ENCODE data around the gene POU2F2. TPM values are rescaled to one million over a fixed set of nuclear protein-coding genes. Genes with fewer than 3 reads are reported as not detected.

POU2F2 gene
- total and polyA plus RNA-seq, 12 donors = 0.72 to 17.2 (median 3.1) TPM

DNA sequence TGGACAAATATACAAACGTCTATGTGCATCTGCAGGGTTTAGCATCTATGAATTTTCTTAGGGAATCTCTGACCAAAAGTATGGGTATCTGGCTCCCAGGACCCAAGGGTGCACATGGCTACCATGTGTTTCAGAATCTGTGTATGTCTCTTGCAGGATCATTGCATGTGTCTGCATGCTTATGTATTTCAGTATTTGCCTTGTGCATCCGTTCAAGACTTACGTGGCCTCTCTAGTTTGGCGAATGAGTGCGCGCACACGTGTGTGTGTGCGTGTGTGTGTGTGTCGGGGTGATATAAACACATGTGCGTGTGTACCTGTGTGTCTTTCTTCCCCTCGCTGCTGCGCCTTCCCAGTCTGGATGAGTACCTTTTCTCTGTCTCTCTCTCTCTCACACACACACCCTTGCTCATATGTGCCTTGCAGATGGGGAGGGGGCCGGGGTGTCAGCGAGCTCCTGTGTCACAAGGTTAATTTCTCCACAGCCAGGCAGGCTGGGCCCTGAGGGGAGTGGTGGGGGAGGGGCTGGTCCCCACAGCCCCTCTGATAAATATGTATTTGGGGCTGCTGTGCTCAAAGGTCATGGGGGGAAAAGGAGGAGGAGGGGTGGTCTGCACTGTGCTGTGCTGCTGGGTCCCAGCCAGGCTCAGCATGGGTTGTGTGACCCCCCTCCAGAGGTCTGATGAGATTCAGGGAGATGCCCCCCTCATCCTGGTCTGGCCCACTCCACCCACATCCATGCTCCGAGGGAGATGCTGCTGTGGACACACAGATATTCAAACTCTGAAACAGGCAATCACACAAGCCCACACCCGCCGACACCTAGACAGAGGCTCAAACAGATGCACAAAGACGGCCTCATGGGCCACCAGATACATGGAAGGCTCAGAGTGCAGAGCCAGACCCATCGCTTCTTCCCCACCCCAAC, 37.5 kb upstream of the POU2F2 start:
- Histone ChIP-seq H3K9me3 (replicated peaks in 1 of 3) (no peaks in the 10 kb centered on the region), H3K36me3 (replicated peaks in 1 of 2) (no peaks in the 10 kb centered on the region), H3K27ac (no peak overlapping the region), H3K4me3 (no peak overlapping the region), H3K4me1 (replicated peaks in 1 of 2) (no peaks in the 10 kb centered on the region), H3K27me3 (no peaks in the 10 kb centered on the region)
- no peak for DNase-seq
- TF ChIP-seq, protein P1, sequence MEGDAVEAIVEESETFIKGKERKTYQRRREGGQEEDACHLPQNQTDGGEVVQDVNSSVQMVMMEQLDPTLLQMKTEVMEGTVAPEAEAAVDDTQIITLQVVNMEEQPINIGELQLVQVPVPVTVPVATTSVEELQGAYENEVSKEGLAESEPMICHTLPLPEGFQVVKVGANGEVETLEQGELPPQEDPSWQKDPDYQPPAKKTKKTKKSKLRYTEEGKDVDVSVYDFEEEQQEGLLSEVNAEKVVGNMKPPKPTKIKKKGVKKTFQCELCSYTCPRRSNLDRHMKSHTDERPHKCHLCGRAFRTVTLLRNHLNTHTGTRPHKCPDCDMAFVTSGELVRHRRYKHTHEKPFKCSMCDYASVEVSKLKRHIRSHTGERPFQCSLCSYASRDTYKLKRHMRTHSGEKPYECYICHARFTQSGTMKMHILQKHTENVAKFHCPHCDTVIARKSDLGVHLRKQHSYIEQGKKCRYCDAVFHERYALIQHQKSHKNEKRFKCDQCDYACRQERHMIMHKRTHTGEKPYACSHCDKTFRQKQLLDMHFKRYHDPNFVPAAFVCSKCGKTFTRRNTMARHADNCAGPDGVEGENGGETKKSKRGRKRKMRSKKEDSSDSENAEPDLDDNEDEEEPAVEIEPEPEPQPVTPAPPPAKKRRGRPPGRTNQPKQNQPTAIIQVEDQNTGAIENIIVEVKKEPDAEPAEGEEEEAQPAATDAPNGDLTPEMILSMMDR (IDR thresholded peaks at IDR 0.05) = no peak
- no peak for TF ChIP-seq POLR2A (IDR thresholded peaks at IDR 0.05)
- 73 to 79% (median 75%) methylated on average over 18 to 19 of the region's 19 CpGs for WGBS, 4 donors
- intact Hi-C loops (cut with DNase I) = no loop called here

DNA sequence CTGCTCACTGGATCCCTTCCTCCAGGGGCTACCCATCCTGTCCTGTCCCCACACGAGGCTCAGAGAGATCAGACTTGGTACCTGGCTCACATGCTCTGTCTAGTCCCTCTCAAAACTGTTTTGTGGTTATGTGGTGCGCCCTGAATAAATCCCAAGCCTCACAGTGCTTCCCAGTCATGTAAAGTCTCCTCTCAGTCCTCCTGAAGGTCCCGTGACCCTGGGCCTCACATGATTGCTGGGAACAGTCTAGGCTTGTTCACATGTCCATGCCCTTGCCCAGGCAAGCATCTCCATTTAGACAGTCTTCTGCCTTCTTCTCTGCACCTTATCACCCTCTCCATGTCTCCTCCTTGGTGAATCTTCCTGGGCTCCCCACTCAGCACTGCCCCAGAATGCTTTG, 36.0 kb upstream of the POU2F2 start:
- WGBS, 4 donors = 70 to 83% (median 76%) methylated on average over 3 of the region's 3 CpGs
- no peak for DNase-seq
- Histone ChIP-seq H3K4me1 (replicated peaks in 1 of 2) (no peaks in the 10 kb centered on the region), H3K4me3 (no peak overlapping the region), H3K27ac (no peak overlapping the region), H3K36me3 (replicated peaks in 1 of 2) (no peaks in the 10 kb centered on the region), H3K9me3 (replicated peaks in 1 of 3) (no peaks in the 10 kb centered on the region), H3K27me3 (no peaks in the 10 kb centered on the region)
- intact Hi-C loops (cut with DNase I) = no loop called here
- TF ChIP-seq POLR2A (IDR thresholded peaks at IDR 0.05) = no peak
- TF ChIP-seq, protein P1 (IDR thresholded peaks at IDR 0.05) = no peak

DNA sequence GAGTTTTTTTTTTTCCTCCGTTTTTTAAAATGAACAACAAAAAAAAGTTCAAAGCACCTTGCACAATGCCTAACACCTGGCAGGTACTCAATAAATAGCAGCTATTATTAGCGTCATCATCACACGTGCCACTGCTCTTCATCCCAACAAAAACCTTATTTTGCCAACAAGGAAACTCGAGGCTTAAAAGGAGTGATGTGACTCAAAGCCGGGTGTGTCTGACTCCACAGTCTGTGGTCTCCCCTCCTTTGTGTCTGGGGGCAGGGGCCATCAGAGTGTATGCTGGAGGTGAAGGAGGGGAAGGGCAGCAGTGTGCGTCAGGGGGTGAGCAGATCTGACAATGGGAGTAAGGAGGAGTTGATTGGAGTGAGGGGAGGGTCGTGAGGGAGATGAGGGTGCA, 34.1 kb upstream of the POU2F2 start:
- Histone ChIP-seq H3K27ac (no peak overlapping the region), H3K4me3 (no peak overlapping the region), H3K27me3 (no peaks in the 10 kb centered on the region), H3K36me3 (replicated peaks in 1 of 2) (no peaks in the 10 kb centered on the region), H3K9me3 (replicated peaks in 1 of 3) (no peaks in the 10 kb centered on the region), H3K4me1 (replicated peaks in 1 of 2) (no peaks in the 10 kb centered on the region)
- DNase-seq = no peak
- TF ChIP-seq, protein P1 (IDR thresholded peaks at IDR 0.05) = no peak
- no peak for TF ChIP-seq POLR2A (IDR thresholded peaks at IDR 0.05)
- 57 to 75% (median 71%) methylated on average over 7 of the region's 7 CpGs for WGBS, 4 donors
- intact Hi-C loops (cut with DNase I) = no loop called here

DNA sequence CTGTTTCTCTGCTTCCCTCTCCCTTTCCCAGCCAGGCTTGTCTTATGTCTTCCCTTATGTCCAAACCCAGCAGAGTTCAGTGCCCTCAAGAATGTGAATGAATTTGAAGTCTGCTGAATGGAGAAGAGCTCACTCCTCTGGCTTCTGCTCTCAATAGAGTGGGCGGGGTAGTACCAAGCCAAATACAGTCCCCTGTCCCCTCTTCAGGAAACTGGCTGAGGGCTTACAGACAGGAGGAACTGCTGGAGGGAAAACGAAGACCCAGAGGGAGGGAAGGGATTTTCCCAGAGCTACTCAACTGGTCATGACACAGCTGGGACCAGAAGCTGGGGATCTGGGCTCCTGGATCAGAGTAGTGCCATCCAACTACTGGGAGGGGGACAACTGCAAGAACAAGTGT, 32.9 kb upstream of the POU2F2 start:
- no peak overlapping the region for H3K27ac ChIP-seq
- H3K36me3 ChIP-seq (replicated peaks in 1 of 2) = no peaks in the 10 kb centered on the region
- H3K4me1 ChIP-seq (replicated peaks in 1 of 2) = no peaks in the 10 kb centered on the region
- WGBS, 4 donors = 41 to 53% (median 49%) methylated on average over 2 of the region's 2 CpGs
- H3K27me3 ChIP-seq = no peaks in the 10 kb centered on the region
- DNase-seq = no peak
- H3K9me3 ChIP-seq (replicated peaks in 1 of 3) = no peaks in the 10 kb centered on the region
- intact Hi-C loops (cut with DNase I) = no loop called here
- H3K4me3 ChIP-seq = no peak overlapping the region
- TF ChIP-seq POLR2A (IDR thresholded peaks at IDR 0.05) = no peak
- TF ChIP-seq, protein P1 (IDR thresholded peaks at IDR 0.05) = no peak

All from adrenal gland (tissue), 12 donors.